H9 (cell line): Measurements from ENCODE around the gene ZHX3. TPM values are rescaled to one million over a fixed set of nuclear protein-coding genes. Genes with fewer than 3 reads are reported as not detected.
A peak's percentile ranks its signal among the peaks of the same experiment; 100 is the strongest.

ENCODE experiments used
- DNase-seq: peaks from one replicate; pipeline ENCODE4 v3.0.0-alpha.2; 2017
- H2AFZ ChIP-seq: one replicate; pipeline ENCODE4 v1.6.1; 2013; ENCODE audit warnings: mild to moderate bottlenecking, low read length, control low read depth, moderate library complexity
- H2AK5ac ChIP-seq: 2 replicates; pipeline ENCODE4 v1.6.1; 2013; ENCODE audit warnings: low read length, control low read depth, mixed read lengths; ENCODE audit not compliant: insufficient read length
- H2BK120ac ChIP-seq: one replicate; pipeline ENCODE4 v1.6.1; 2013; ENCODE audit warnings: low read depth, mild to moderate bottlenecking, low read length, control low read depth, inconsistent platforms; ENCODE audit not compliant: poor library complexity, severe bottlenecking
- H2BK12ac ChIP-seq: 2 replicates; pipeline ENCODE4 v1.6.1; 2013; ENCODE audit warnings: low read length, control low read depth, mixed read lengths, low read depth; ENCODE audit not compliant: insufficient read length
- H2BK15ac ChIP-seq: 2 replicates; pipeline ENCODE4 v1.6.1; 2013; ENCODE audit warnings: low read depth, low read length, control low read depth
- H2BK20ac ChIP-seq: one replicate; pipeline ENCODE4 v1.6.1; 2013; ENCODE audit warnings: low read depth, mild to moderate bottlenecking, low read length, control low read depth, inconsistent platforms; ENCODE audit not compliant: poor library complexity, severe bottlenecking
- H2BK5ac ChIP-seq: 2 replicates; pipeline ENCODE4 v1.6.1; 2013; ENCODE audit warnings: low read length, control low read depth, mixed read lengths; ENCODE audit not compliant: insufficient read length
- H3K14ac ChIP-seq: 2 replicates; pipeline ENCODE4 v1.6.1; 2013; ENCODE audit warnings: low read length, control low read depth; ENCODE audit not compliant: insufficient read depth
- H3K18ac ChIP-seq: 2 replicates; pipeline ENCODE4 v1.6.1; 2013; ENCODE audit warnings: low read depth, mild to moderate bottlenecking, mixed read lengths, low read length, control low read depth; ENCODE audit not compliant: insufficient read length
- H3K23ac ChIP-seq: 2 replicates; pipeline ENCODE4 v1.6.1; 2013; ENCODE audit warnings: low read length, control low read depth, mixed read lengths, low read depth; ENCODE audit not compliant: insufficient read length
- H3K23me2 ChIP-seq: 2 replicates; pipeline ENCODE4 v1.6.1; 2013; ENCODE audit warnings: low read depth, mild to moderate bottlenecking, mixed read lengths, low read length, control low read depth; ENCODE audit not compliant: insufficient read length, poor library complexity, severe bottlenecking
- H3K27ac ChIP-seq: 2 replicates; pipeline ENCODE4 v1.5.1; 2013; ENCODE audit warnings: low read length, control low read depth, mixed read lengths, low read depth; ENCODE audit not compliant: insufficient read length
- H3K27me3 ChIP-seq: 2 replicates; pipeline ENCODE4 v1.6.1; 2013; ENCODE audit warnings: low read length, control low read depth, inconsistent platforms; ENCODE audit not compliant: insufficient read depth
- H3K4ac ChIP-seq: 2 replicates; pipeline ENCODE4 v1.6.1; 2013; ENCODE audit warnings: low read depth, mild to moderate bottlenecking, control low read depth, inconsistent platforms, low read length, moderate library complexity
- H3K4me1 ChIP-seq: 2 replicates; pipeline ENCODE4 v1.6.1; 2013; ENCODE audit warnings: low read length, control low read depth, inconsistent platforms; ENCODE audit not compliant: insufficient read depth
- H3K4me2 ChIP-seq: 2 replicates; pipeline ENCODE4 v1.6.1; 2013; ENCODE audit warnings: low read length, control low read depth, mixed read lengths; ENCODE audit not compliant: insufficient read length, insufficient read depth
- H3K56ac ChIP-seq: 2 replicates; pipeline ENCODE4 v1.6.1; 2013; ENCODE audit warnings: low read depth, mild to moderate bottlenecking, mixed read lengths, low read length, control low read depth; ENCODE audit not compliant: insufficient read length
- H3K79me1 ChIP-seq: 2 replicates; pipeline ENCODE4 v1.6.1; 2013; ENCODE audit warnings: low read depth, mild to moderate bottlenecking, moderate library complexity, low read length, control low read depth, inconsistent platforms; ENCODE audit not compliant: insufficient read depth, poor library complexity, severe bottlenecking
- H3K79me2 ChIP-seq: 2 replicates; pipeline ENCODE4 v1.6.1; 2013; ENCODE audit warnings: low read length, control low read depth, inconsistent platforms; ENCODE audit not compliant: insufficient read depth
- H3K9ac ChIP-seq: 2 replicates; pipeline ENCODE4 v1.6.1; 2013; ENCODE audit warnings: low read length, control low read depth, mixed read lengths; ENCODE audit not compliant: insufficient read length; ENCODE audit errors: extremely low read depth
- H3K9me3 ChIP-seq: one replicate; pipeline ENCODE4 v1.6.1; 2013; ENCODE audit warnings: low read depth, low read length, inconsistent platforms; ENCODE audit not compliant: control insufficient read depth
- H3T11ph ChIP-seq: one replicate; pipeline ENCODE4 v1.6.1; 2013; ENCODE audit warnings: mild to moderate bottlenecking, low read length, control low read depth, inconsistent platforms
- H4K20me1 ChIP-seq: one replicate; pipeline ENCODE4 v1.6.1; 2013; ENCODE audit not compliant: control insufficient read depth, insufficient read length, insufficient read depth
- H4K5ac ChIP-seq: 2 replicates; pipeline ENCODE4 v1.6.1; 2013; ENCODE audit warnings: low read depth, mild to moderate bottlenecking, mixed read lengths, low read length, control low read depth; ENCODE audit not compliant: insufficient read length
- H4K8ac ChIP-seq: replicated peaks from 2 replicates; pipeline ENCODE4 v1.6.1; 2013; ENCODE audit warnings: low read length, control low read depth, mixed read lengths, low read depth; ENCODE audit not compliant: insufficient read length
- H4K91ac ChIP-seq: 2 replicates; pipeline ENCODE4 v1.6.1; 2013; ENCODE audit warnings: low read depth, mild to moderate bottlenecking, moderate library complexity, mixed read lengths, low read length, control low read depth; ENCODE audit not compliant: insufficient read length
- H3K27ac Mint-ChIP-seq, 3 experiments: 2 replicates in 2 of 3; 3 replicates in 1 of 3; pipeline ENCODE4 v1.8.0; 2020 to 2021; ENCODE audit warnings: mixed read lengths in 3 of 3, mild to moderate bottlenecking in 1 of 3, moderate library complexity in 1 of 3
- H3K27me3 Mint-ChIP-seq: 2 replicates; pipeline ENCODE4 v1.8.0; 2021; ENCODE audit warnings: low read depth, mild to moderate bottlenecking, moderate library complexity, mixed read lengths
- H3K36me3 Mint-ChIP-seq, 3 experiments: 2 replicates in 2 of 3; 3 replicates in 1 of 3; pipeline ENCODE4 v1.8.0; 2020 to 2021; ENCODE audit warnings: low read depth in 3 of 3, mixed read lengths in 3 of 3; ENCODE audit not compliant: insufficient read depth in 1 of 3
- H3K4me1 Mint-ChIP-seq, 2 experiments: 2 replicates each; pipeline ENCODE4 v1.8.0; 2020; ENCODE audit warnings: mixed read lengths in 2 of 2
- H3K4me3 Mint-ChIP-seq, 2 experiments: 2 replicates in 1 of 2; 3 replicates in 1 of 2; pipeline ENCODE4 v1.8.0; 2020 to 2021; ENCODE audit warnings: mild to moderate bottlenecking in 2 of 2, mixed read lengths in 2 of 2, moderate library complexity in 1 of 2
- H3K9me3 Mint-ChIP-seq, 2 experiments: 2 replicates in 1 of 2; 3 replicates in 1 of 2; pipeline ENCODE4 v1.8.0; 2020; ENCODE audit warnings: mild to moderate bottlenecking in 2 of 2, mixed read lengths in 2 of 2, moderate library complexity in 1 of 2
- WGBS: extraction: QIAGEN DNeasy Blood & Tissue Kit; methylation state at CpG from one replicate; pipeline ENCODE4 v1.1.7; 2013; ENCODE audit warnings: missing lambda C conversion rate, low lambda C conversion rate, mixed read lengths; ENCODE audit not compliant: insufficient read length; ENCODE audit errors: extremely low coverage; 5-methylcytosine and 5-hydroxymethylcytosine counted together
- total RNA-seq: library from RNA; stranded (reverse); gene quantifications from 2 replicates; pipeline ENCODE4 v1.2.1, GENCODE V29; 2021
- TF ChIP-seq, protein P1 (sequence below): fragments of 200-600 bp; sonication (generic); conservative IDR thresholded peaks from 3 replicates; pipeline ENCODE4 v1.8.0; 2021; ENCODE audit warnings: antibody characterized with exemption, mild to moderate bottlenecking

The ZHX3 gene
- total RNA-seq, 1 experiment from 2014 or later: 4.4 TPM

DNA sequence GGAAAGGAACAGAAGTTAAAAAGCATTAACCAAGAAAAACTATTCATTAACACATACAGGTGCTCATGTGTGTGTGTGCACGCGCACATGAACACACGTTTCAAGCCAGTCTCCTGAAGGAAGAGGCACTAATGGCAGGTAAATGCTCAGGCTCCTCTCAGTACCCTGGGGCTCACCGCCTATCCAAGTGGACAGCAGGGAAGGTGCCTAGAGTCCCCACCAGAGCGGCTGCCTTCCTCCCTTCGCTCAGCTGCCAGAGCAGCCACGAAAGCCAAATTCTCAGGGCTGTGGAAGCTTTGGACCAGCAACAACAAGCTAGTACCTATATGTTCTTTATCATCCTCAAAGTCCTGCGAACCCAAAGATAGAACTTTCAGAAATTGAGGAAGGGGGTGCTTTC lies 137.6 kb downstream of the ZHX3 start:
- Histone ChIP-seq H3K4ac (no peak overlapping the region), H4K20me1 (no peaks in the 10 kb centered on the region), H2BK20ac (no peak overlapping the region), H3K14ac (no peak overlapping the region), H3K9ac (no peak overlapping the region), H3K23me2 (no peaks in the 10 kb centered on the region), H3K4me2 (no peak overlapping the region), H4K8ac (no peak overlapping the region), H3K79me2 (no peaks in the 10 kb centered on the region), H2BK15ac (no peak overlapping the region), H3K79me1 (no peaks in the 10 kb centered on the region), H3K56ac (no peak overlapping the region), H3K27me3 (no peaks in the 10 kb centered on the region), H2AFZ (no peak overlapping the region), H3K9me3 (no peaks in the 10 kb centered on the region), H2AK5ac (no peak overlapping the region), H3K23ac (no peak overlapping the region), H3T11ph (no peak overlapping the region), H3K4me1 (peaks cover 3% of the 10 kb centered on the region; the same call in 1 of the 2 replicates), H3K27ac (no peak overlapping the region), H2BK120ac (no peak overlapping the region), H4K5ac (no peak overlapping the region), H2BK12ac (no peak overlapping the region), H4K91ac (no peak overlapping the region), H3K18ac (no peak overlapping the region), H2BK5ac (no peak overlapping the region)
- no CpG with 5 or more reads among the region's 8 CpGs for WGBS
- Mint-ChIP-seq H3K27me3 (no peaks in the 10 kb centered on the region), H3K4me1 (peaks cover 22% of the 10 kb centered on the region in 2 experiments), H3K27ac (peak overlapping the region in 1 of 3 experiments; percentile 16; a peak in 1 of 7 replicates), H3K4me3 (no peak overlapping the region), H3K9me3 (no peaks in the 10 kb centered on the region), H3K36me3 (peaks cover 7 to 34% (median 19%) of the 10 kb centered on the region in 3 experiments; a peak in 6 of 7 replicates)
- TF ChIP-seq, protein P1, sequence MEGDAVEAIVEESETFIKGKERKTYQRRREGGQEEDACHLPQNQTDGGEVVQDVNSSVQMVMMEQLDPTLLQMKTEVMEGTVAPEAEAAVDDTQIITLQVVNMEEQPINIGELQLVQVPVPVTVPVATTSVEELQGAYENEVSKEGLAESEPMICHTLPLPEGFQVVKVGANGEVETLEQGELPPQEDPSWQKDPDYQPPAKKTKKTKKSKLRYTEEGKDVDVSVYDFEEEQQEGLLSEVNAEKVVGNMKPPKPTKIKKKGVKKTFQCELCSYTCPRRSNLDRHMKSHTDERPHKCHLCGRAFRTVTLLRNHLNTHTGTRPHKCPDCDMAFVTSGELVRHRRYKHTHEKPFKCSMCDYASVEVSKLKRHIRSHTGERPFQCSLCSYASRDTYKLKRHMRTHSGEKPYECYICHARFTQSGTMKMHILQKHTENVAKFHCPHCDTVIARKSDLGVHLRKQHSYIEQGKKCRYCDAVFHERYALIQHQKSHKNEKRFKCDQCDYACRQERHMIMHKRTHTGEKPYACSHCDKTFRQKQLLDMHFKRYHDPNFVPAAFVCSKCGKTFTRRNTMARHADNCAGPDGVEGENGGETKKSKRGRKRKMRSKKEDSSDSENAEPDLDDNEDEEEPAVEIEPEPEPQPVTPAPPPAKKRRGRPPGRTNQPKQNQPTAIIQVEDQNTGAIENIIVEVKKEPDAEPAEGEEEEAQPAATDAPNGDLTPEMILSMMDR: no peak
- peak; percentile 28 for DNase-seq
